SJSA1 (cell line): ENCODE measurements around the gene SIK1. TPM values are rescaled to one million over a fixed set of nuclear protein-coding genes. Genes with fewer than 3 reads are reported as not detected.
"Not testable (repeated sequence)": the region's sequence is repeated elsewhere in the genome, so short reads cannot be mapped to it uniquely, and the experiment has no call there.

Source experiments
- DNase-seq, 2 experiments: peaks; one replicate each; pipeline ENCODE4 v3.0.0-alpha.2; 2015 to 2020; ENCODE audit warnings: low spot score in 2 of 2, low read depth in 1 of 2
- H3K27ac ChIP-seq: fragments of 250-450 bp; sonication (Bioruptor Pico); 2 replicates; pipeline ENCODE4 v1.5.1; 2020; ENCODE audit warnings: mild to moderate bottlenecking, moderate library complexity
- H3K27me3 ChIP-seq: fragments of 250-450 bp; sonication (Bioruptor Pico); replicated peaks from 2 replicates; pipeline ENCODE4 v1.5.1; 2020; ENCODE audit warnings: mild to moderate bottlenecking, moderate library complexity
- H3K36me3 ChIP-seq: fragments of 250-450 bp; sonication (Bioruptor Pico); 2 replicates; pipeline ENCODE4 v1.5.1; 2020; ENCODE audit warnings: mild to moderate bottlenecking
- H3K4me1 ChIP-seq: fragments of 250-450 bp; sonication (Bioruptor Pico); replicated peaks from 2 replicates; pipeline ENCODE4 v1.6.1; 2021; ENCODE audit warnings: mild to moderate bottlenecking
- H3K4me3 ChIP-seq: fragments of 250-450 bp; sonication (Bioruptor Pico); 2 replicates; pipeline ENCODE4 v1.5.1; 2020; ENCODE audit warnings: mild to moderate bottlenecking
- H3K9me3 ChIP-seq: fragments of 250-450 bp; sonication (Bioruptor Pico); replicated peaks from 2 replicates; pipeline ENCODE4 v1.5.1; 2020; ENCODE audit warnings: mild to moderate bottlenecking
- total RNA-seq: library from RNA; depleted of rRNA; stranded (reverse); fragments of >200 nt; shearing (Covaris generic); gene quantifications from 2 replicates; pipeline ENCODE4 v1.2.3, GENCODE V29; 2014

The SIK1 gene
- total RNA-seq, 1 experiment from 2014 or later: 5.3 TPM

DNA sequence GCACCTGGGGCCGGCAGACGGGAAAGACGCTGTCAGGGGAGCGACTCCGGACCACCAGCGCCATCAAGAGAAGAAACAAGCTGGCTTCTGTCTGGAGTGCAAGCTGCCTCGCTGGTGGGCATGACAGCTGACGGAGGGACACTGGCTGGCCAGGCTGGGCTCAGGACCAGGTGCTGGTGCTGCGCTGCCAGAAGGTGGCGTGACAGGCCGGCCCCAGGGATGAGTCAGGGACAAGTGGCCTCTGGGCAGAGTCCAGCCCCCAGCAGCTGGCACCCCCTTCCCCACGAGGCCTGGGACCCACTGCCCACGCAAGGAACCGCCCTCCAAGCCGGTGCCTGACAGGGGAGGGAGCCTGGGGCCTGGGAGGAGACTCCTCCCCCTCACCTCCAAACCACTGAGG, 7.5 kb downstream of the SIK1 start:
- H3K27ac ChIP-seq, H3K27me3 ChIP-seq, DNase-seq, H3K9me3 ChIP-seq, H3K36me3 ChIP-seq, H3K4me1 ChIP-seq, H3K4me3 ChIP-seq: not testable (repeated sequence)

GRCh38 chr21:43414576-43414975, 12.4 kb downstream of the SIK1 start:
- not testable (repeated sequence) for H3K9me3 ChIP-seq, H3K4me1 ChIP-seq, H3K36me3 ChIP-seq, H3K27me3 ChIP-seq, H3K4me3 ChIP-seq, H3K27ac ChIP-seq, DNase-seq

- not testable (repeated sequence) for H3K27me3 ChIP-seq, H3K4me3 ChIP-seq, H3K27ac ChIP-seq, H3K4me1 ChIP-seq, H3K36me3 ChIP-seq, H3K9me3 ChIP-seq
- peak; percentile 44 to 64 for DNase-seq
These were observed 14.7 kb downstream of the SIK1 start for GRCh38 chr21:43412020-43412788.

DNA sequence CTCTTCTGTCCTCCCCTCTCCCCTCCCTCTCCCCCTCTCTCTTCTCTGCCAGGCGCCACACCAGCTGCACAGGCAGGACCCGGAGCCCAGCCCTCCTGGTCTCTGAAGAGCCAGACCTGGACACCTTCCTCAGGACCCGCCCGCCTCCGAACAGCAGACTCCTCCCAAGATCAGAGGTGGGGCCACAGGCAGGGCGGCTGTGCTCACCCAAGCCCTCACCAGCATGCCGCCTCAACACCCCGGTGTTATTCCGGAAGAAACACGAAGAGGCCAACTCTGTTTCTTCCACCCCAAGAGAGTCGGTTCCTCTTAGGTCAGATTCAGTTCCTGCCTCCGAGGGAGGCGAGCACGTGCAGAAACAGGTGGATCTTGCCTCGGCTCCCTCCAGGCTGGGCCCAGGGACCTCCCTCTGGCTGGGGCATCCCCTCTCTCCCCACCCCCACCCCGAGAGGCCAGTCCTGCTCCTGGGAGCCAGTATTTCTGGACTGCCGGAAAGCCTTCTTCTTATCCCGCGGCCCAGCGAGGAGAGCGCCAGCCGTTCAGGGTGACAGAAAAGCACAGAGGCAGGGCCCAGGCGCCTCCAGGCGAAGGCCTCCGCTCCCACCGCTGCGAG, 16.4 kb downstream of the SIK1 start:
- H3K4me3 ChIP-seq, H3K36me3 ChIP-seq: not testable (repeated sequence)

DNA sequence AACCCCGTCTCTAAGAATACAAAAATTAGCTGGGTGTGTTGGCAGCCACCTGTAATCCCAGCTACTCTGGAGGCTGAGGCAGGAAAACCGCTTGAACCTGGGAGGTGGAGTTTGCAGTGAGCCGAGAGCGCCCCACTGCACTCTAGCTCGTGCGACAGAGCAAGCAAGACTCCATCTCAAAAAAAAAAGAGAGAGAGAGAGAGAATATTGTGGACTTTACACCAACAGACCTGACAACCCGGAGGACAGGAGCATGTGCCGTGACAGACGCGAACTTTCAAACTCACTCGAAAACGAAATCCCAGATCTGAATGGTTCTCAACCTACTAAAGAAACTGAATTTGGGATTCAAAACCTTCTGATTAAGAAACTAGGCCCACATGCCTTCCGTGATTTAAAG, 19.8 kb downstream of the SIK1 start:
- not testable (repeated sequence) for H3K27ac ChIP-seq

More for the DNA sequence above, 16.4 kb downstream of the SIK1 start:
- not testable (repeated sequence) for H3K4me1 ChIP-seq, DNase-seq, H3K27me3 ChIP-seq, H3K9me3 ChIP-seq, H3K27ac ChIP-seq

DNA sequence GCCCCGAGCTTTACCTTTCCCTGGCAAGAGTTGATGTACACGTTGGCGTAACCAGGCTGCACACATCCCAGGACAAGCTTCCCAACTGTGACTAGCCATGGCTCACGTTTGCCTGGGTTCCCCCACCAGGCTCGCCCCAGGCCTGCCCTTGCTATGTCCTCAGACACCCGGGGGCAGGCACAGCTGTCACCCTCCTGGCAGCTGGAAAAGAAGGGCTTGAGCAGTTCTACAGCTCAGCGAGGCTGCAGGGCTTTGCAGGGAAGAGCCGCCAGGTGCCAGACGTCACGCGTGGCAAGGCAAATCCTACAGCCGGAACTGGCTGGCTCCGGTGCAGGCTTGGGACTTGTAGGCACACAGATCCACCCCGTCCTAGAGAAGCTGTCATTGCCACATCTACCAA, 22.5 kb downstream of the SIK1 start:
- H3K36me3 ChIP-seq, H3K9me3 ChIP-seq, DNase-seq, H3K4me1 ChIP-seq, H3K4me3 ChIP-seq, H3K27me3 ChIP-seq, H3K27ac ChIP-seq: not testable (repeated sequence)

More for the DNA sequence above, 19.8 kb downstream of the SIK1 start:
- H3K4me1 ChIP-seq, H3K27me3 ChIP-seq, DNase-seq, H3K4me3 ChIP-seq, H3K9me3 ChIP-seq, H3K36me3 ChIP-seq: not testable (repeated sequence)

- DNase-seq, H3K27ac ChIP-seq: not testable (repeated sequence)
These were observed 23.1 kb downstream of the SIK1 start for GRCh38 chr21:43403651-43404430.

DNA sequence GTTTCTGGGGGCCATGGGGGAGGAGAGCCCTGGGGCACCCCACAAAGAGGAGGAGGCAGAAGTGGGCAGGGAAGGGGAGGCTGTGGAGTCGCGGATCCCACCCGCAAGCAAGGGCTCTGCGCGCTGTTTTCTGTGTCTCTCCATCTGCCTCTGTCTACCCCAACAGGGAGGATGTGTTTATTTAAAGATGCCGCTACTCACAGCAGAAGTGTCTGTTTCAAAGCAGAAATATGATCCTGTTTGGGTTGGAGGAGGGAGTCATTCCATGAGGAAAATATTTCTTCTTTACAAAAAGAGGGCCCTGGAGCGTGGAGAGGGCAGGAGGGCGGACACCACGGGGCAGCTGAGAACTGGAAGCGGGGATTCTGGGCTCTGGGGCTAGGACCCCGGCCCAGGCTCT, 25.8 kb downstream of the SIK1 start:
- not testable (repeated sequence) for H3K27ac ChIP-seq, H3K4me1 ChIP-seq, H3K27me3 ChIP-seq, DNase-seq, H3K4me3 ChIP-seq, H3K36me3 ChIP-seq, H3K9me3 ChIP-seq

More at GRCh38 chr21:43403651-43404430, 23.1 kb downstream of the SIK1 start:
- H3K27me3 ChIP-seq, H3K4me3 ChIP-seq, H3K9me3 ChIP-seq, H3K36me3 ChIP-seq, H3K4me1 ChIP-seq: not testable (repeated sequence)

- DNase-seq, H3K27me3 ChIP-seq, H3K27ac ChIP-seq: not testable (repeated sequence)
These were observed 27.3 kb downstream of the SIK1 start for GRCh38 chr21:43399595-43400015.

GRCh38 chr21:43399136-43399535, 27.8 kb downstream of the SIK1 start:
- not testable (repeated sequence) for H3K4me1 ChIP-seq, DNase-seq

More at GRCh38 chr21:43399595-43400015, 27.3 kb downstream of the SIK1 start:
- H3K9me3 ChIP-seq, H3K36me3 ChIP-seq, H3K4me3 ChIP-seq, H3K4me1 ChIP-seq: not testable (repeated sequence)

GRCh38 chr21:43398533-43398932, 28.4 kb downstream of the SIK1 start:
- not testable (repeated sequence) for H3K27ac ChIP-seq, H3K36me3 ChIP-seq, DNase-seq, H3K9me3 ChIP-seq, H3K4me3 ChIP-seq, H3K27me3 ChIP-seq, H3K4me1 ChIP-seq

More at GRCh38 chr21:43399136-43399535, 27.8 kb downstream of the SIK1 start:
- H3K27me3 ChIP-seq, H3K9me3 ChIP-seq, H3K36me3 ChIP-seq, H3K27ac ChIP-seq, H3K4me3 ChIP-seq: not testable (repeated sequence)

DNA sequence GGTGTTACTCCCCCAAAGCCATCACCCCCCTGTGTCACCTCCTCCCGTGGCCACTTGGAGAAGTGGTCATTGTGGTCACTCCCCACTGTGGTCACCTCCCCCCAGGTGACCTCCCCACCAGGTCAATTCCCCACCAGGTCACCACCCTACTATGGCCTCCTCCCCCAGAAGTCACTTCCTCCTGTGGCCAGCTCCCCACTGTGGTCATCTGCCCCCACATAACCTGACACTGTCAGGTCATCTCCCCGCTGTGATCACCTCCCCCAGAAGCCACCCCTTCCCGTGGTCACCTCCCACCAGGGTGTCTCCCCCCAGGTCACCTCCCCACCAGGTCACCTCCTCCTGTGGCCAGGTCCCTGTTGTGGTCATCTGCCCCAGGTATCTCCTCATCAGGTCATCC, 28.9 kb downstream of the SIK1 start:
- not testable (repeated sequence) for DNase-seq, H3K4me1 ChIP-seq, H3K9me3 ChIP-seq, H3K36me3 ChIP-seq, H3K27me3 ChIP-seq, H3K27ac ChIP-seq, H3K4me3 ChIP-seq

GRCh38 chr21:43397439-43397808, 29.5 kb downstream of the SIK1 start:
- not testable (repeated sequence) for H3K9me3 ChIP-seq, H3K27ac ChIP-seq, H3K4me3 ChIP-seq, DNase-seq, H3K36me3 ChIP-seq, H3K4me1 ChIP-seq, H3K27me3 ChIP-seq

GRCh38 chr21:43396788-43397438, 30.0 kb downstream of the SIK1 start:
- H3K27me3 ChIP-seq, H3K9me3 ChIP-seq, H3K4me1 ChIP-seq, H3K36me3 ChIP-seq, H3K4me3 ChIP-seq, H3K27ac ChIP-seq, DNase-seq: not testable (repeated sequence)
